Heart right ventricle (tissue), 16 donors: ENCODE data around the gene AQP11. TPM values are rescaled to one million over a fixed set of nuclear protein-coding genes. Genes with fewer than 3 reads are reported as not detected.
"Not testable (repeated sequence)": the region's sequence is repeated elsewhere in the genome, so short reads cannot be mapped to it uniquely, and the experiment has no call there.

Experiments
- ATAC-seq, 8 donors: fragments of 200-7000 bp; cut with Tn5 transposase; one replicate each; pipeline ENCODE4 v1.9.1; 2020; ENCODE audit warnings: mild to moderate bottlenecking in 8 of 8, moderate library complexity in 8 of 8, moderate number of reproducible peaks in 1 of 8
- DNase-seq, 2 donors: peaks; one replicate each; pipeline ENCODE4 v3.0.0-alpha.2; 2020
- H3K27ac ChIP-seq, 10 donors: fragments of 200-600 bp; sonication (generic) in 2 of 10; one replicate each; pipeline versions ENCODE4 v1.5.0 to v1.8.0; 2020 to 2022; ENCODE audit warnings: mild to moderate bottlenecking in 3 of 10
- H3K27me3 ChIP-seq, 7 donors: fragments of 200-600 bp; one replicate each; pipeline ENCODE4 v1.8.0; 2021 to 2022; ENCODE audit warnings: mild to moderate bottlenecking in 2 of 7
- H3K36me3 ChIP-seq, 9 donors: fragments of 200-600 bp; sonication (generic) in 1 of 9; one replicate each; pipeline versions ENCODE4 v1.5.0 to v1.8.0; 2020 to 2022; ENCODE audit warnings: mild to moderate bottlenecking in 2 of 9
- H3K4me1 ChIP-seq, 9 donors: fragments of 200-600 bp; sonication (generic) in 1 of 9; one replicate each; pipeline versions ENCODE4 v1.5.0 to v1.8.0; 2020 to 2022; ENCODE audit warnings: mild to moderate bottlenecking in 4 of 9
- H3K4me3 ChIP-seq, 10 donors: fragments of 200-600 bp; sonication (generic) in 2 of 10; one replicate each; pipeline versions ENCODE4 v1.5.0 to v1.8.0; 2020 to 2022; ENCODE audit warnings: mild to moderate bottlenecking in 7 of 10, moderate library complexity in 2 of 10
- H3K9me3 ChIP-seq, 11 donors: fragments of 200-600 bp in 10 of 11; sonication (generic) in 2 of 11; one replicate each; pipeline versions ENCODE4 v1.5.0 to v1.8.0; 2013 to 2022; ENCODE audit warnings: mild to moderate bottlenecking in 2 of 11, control low read depth in 1 of 11, moderate library complexity in 1 of 11
- WGBS, 2 donors: extraction: QIAGEN DNeasy Blood & Tissue Kit; methylation state at CpG; one replicate each; pipeline ENCODE4 v1.1.7; 2013; ENCODE audit warnings: inconsistent platforms in 1 of 2; 5-methylcytosine and 5-hydroxymethylcytosine counted together
- intact Hi-C, 10 donors: fragments of 100-400 bp; cut with DNase I; formaldehyde crosslinking; loops; one replicate each; pipeline versions ENCODE4 v1.11.1 to v1.14.2; 2022
- polyA plus RNA-seq, 2 donors: library from polyadenylated mRNA; stranded (reverse); fragments of 200-250 nt; gene quantifications; one replicate each; pipeline ENCODE4 v1.2.3, GENCODE V29; 2013
- total RNA-seq, 10 donors: library from RNA; stranded (reverse); fragmentation: NEBNext Ultra II Directional in 3 of 10; extraction: Animal tissue kit (Norgen Biotek cat#: 25700) in 3 of 10; gene quantifications; one replicate each; pipeline versions ENCODE4 v1.2.1 to v1.2.4, GENCODE V29; 2021 to 2023
- TF ChIP-seq, protein P1 (sequence below), 9 donors: fragments of 200-600 bp; sonication (generic) in 2 of 9; IDR thresholded peaks; one replicate each; pipeline versions ENCODE4 v1.5.0 to v1.8.0; 2021 to 2022; ENCODE audit warnings: antibody characterized with exemption in 9 of 9, mild to moderate bottlenecking in 5 of 9, moderate library complexity in 1 of 9
- donor health status: Arrhythmogenic right ventricular cardiomyopathy.
- donor health status: ischemic (EF 13 %, LVEDD 7.1; RV severe dilation, severe dysfunction).
- donor health status: healthy with polysubstance abuse.
- donor health status: DM: no; HTN: yes; CAD: no.
- donor health status: DM: no; HTN: no; CAD: no.
- donor health status: ischemic (EF 25% LVEDD 6.9; RV normal size, moderate dysfunction).
- donor health status: ischemic (EF 25% LVEDD 5.7; RV mildly dilated, moderate dysfunction).
- donor health status: healthy.
- donor health status: DM: yes; HTN: yes; CAD: no.
- donor health status: Ischemic cardiomyopathy.
- donor health status: ischemic (EF 35%, LVEDD 5.7; RV mildly dilated, moderate dysfunction).
- donor health status: nonischemic (EF 11% LVEDD 7.7; RV severe dilation, severe dysfunction).
- donor health status: DM: yes; HTN: yes; CAD: no.
- donor health status: PGD.
- donor health status: ischemic (EF 29% LVEDD 5.4; RV normal size, mild dysfunction).
- donor health status: nonischemic (EF 23%, LVEDD 6.1; RV moderate dilation, normal function).

The AQP11 gene
- total and polyA plus RNA-seq, 12 donors: 0.22 to 2.1 (median 0.82) TPM

DNA sequence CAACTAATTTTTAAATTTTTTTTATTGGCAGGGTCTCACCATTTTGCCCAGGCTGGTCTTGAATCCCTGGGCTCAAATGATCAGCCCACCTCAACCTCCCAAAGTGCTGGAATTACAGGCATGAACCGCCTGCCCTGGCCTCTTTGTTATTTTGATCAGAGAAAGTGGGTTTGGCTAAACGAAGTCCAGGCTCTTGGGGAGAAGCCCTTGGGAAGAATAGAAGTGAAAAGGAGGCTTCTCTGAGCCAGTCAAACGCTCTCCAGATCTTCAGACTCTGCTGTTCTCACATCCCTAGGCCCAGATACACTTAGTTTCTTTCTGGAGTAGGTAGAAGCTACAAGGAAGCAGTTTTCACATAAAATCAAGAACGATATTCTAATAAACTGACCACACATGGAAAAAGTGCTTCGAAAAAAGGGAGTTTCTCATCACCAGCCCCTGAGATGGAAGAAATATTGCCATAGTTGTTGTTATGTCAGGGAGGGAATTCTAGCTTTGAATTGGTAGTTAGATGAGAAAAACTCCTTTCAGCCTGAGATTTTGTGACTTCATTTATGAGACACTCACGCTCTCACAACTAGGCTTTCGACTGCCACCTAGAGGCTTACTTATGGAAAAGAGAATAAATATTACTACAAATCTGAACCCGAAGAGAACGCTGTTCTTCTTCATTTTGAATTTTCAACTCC lies 41.7 kb upstream of the AQP11 start:
- 20 to 26% methylated on average over 9 of the region's 9 CpGs for WGBS, 2 donors
- Histone ChIP-seq H3K36me3 (no peaks in the 10 kb centered on the region), H3K27ac (no peak overlapping the region), H3K4me3 (no peak overlapping the region), H3K4me1 (peaks cover 0 to 8% (median 0%) of the 10 kb centered on the region in 9 donors), H3K27me3 (no peaks in the 10 kb centered on the region), H3K9me3 (no peaks in the 10 kb centered on the region)
- DNase-seq (peak in 1 of 2 donors; percentile 41), ATAC-seq (peak in 2 of 8 donors; percentile 35 to 42)
- intact Hi-C loops: loop anchor here (1.0 to 10.0 kb wide), 8 partner anchors 143 to 503 kb away; partner anchors contain the start of gene MYO7A (in 7 of the 10)
- TF ChIP-seq, protein P1, sequence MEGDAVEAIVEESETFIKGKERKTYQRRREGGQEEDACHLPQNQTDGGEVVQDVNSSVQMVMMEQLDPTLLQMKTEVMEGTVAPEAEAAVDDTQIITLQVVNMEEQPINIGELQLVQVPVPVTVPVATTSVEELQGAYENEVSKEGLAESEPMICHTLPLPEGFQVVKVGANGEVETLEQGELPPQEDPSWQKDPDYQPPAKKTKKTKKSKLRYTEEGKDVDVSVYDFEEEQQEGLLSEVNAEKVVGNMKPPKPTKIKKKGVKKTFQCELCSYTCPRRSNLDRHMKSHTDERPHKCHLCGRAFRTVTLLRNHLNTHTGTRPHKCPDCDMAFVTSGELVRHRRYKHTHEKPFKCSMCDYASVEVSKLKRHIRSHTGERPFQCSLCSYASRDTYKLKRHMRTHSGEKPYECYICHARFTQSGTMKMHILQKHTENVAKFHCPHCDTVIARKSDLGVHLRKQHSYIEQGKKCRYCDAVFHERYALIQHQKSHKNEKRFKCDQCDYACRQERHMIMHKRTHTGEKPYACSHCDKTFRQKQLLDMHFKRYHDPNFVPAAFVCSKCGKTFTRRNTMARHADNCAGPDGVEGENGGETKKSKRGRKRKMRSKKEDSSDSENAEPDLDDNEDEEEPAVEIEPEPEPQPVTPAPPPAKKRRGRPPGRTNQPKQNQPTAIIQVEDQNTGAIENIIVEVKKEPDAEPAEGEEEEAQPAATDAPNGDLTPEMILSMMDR (IDR thresholded peaks at IDR 0.05): peak; percentile 21 to 74 (median 63)

DNA sequence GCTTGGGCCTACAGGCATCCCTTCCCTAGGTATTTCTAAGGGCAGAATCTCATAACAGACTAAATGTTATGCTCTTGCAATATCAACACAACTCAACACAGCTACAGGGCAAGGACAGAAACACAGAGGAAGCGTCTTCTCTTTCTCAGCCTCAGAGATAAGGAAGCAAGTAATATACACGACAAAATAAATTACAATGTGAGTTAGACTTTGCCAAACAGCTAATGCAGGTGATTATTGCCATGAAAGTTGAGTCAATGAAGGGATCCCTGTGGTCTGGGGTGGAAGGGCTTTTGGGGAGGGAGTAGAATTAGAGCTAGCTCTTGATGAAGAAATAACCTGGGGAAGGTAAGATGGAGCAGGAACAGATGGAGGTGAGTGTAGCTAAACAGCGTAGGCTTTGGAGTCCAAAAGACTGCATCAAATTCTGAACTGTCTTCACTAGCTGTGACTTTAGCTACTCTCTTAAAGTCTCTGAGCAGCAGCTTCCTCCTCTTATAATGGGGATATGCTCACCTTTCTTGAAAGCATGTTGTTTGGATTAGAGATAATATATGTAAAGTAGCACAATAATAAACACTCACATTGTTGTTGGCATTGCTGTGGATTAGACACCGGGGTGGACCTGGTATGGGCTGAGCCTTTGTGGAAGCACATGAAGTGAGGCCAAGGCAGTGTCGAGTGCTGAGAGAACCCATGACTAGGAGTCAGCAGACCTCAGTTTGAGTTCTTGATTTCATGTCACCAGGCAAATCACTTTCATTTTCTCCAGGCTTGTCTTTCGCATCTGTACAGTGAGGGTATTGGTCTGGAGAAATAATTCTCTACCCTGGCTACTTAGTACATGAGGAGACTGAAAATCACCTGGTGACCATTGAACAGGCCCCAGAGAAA lies 41.0 kb upstream of the AQP11 start:
- H3K4me3 ChIP-seq: no peak overlapping the region
- no peaks in the 10 kb centered on the region for H3K36me3 ChIP-seq
- no peaks in the 10 kb centered on the region for H3K27me3 ChIP-seq
- peaks cover 0 to 8% (median 0%) of the 10 kb centered on the region in 9 donors for H3K4me1 ChIP-seq
- no peak overlapping the region for H3K27ac ChIP-seq
- WGBS, 2 donors: 70 to 72% methylated on average over 6 of the region's 6 CpGs
- TF ChIP-seq, protein P1 (IDR thresholded peaks at IDR 0.05): peak in 1 of 9 donors; percentile 3
- no peak for ATAC-seq
- no peak for DNase-seq
- no peaks in the 10 kb centered on the region for H3K9me3 ChIP-seq
- intact Hi-C loops: loop anchor here (1.0 to 10.0 kb wide), 8 partner anchors 144 to 504 kb away; partner anchors contain the start of gene MYO7A (in 7 of the 10)

DNA sequence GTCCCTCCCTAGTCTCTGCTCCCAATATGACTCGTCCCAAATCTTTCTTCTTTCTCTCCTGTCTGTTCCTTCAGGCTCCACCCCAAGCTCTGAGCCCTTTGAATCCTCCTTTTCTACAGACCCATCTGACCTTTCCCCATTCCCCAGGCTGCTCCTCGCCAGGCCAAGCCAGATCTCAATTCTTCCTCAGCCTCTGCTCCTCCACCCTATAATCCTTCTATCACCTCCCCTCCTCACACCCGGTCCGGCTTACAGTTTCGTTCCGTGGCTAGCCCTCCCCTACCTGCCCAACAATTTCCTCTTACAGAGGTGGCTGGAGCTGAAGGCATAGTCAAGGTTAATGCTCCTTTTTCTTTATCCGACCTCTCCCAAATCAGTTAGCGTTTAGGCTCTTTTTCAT lies 38.3 kb upstream of the AQP11 start:
- H3K27me3 ChIP-seq, ATAC-seq, H3K27ac ChIP-seq, H3K9me3 ChIP-seq, H3K4me3 ChIP-seq, H3K4me1 ChIP-seq, H3K36me3 ChIP-seq, DNase-seq: not testable (repeated sequence)
- intact Hi-C loops: loop anchor here in 2 of 10 donors (5.0 to 10.0 kb wide), 2 partner anchors 424 to 427 kb away; partner anchors contain the start of gene MYO7A (in 2 of the 2)
- WGBS, 2 donors: 87 to 90% methylated on average over 8 of the region's 8 CpGs

DNA sequence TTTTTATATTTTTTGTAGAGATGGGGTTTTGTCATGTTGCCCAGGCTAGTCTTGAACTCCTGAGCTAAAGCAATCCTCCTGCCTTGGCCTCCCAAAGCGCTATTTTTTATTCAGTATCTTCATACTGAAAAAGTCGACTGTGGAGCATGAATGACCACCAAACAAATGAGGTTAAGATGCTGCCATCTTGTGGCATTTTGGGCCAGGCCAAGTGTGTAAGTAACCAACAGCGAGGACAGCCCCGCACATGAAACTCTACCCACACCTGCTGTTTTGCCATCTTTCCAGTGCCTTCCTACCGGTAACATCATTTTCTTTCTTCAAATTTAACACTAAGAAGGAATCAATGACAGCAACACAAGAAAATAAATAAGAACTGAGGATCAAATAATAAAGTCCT lies 32.2 kb upstream of the AQP11 start:
- 65 to 69% methylated on average over 5 of the region's 5 CpGs for WGBS, 2 donors

More for the DNA sequence above, 32.2 kb upstream of the AQP11 start:
- no peak for DNase-seq
- Histone ChIP-seq H3K4me3 (no peak overlapping the region), H3K27ac (no peak overlapping the region), H3K27me3 (no peaks in the 10 kb centered on the region), H3K36me3 (no peaks in the 10 kb centered on the region), H3K4me1 (no peaks in the 10 kb centered on the region), H3K9me3 (peaks cover 0 to 7% (median 0%) of the 10 kb centered on the region in 11 donors)
- ATAC-seq: no peak
- intact Hi-C loops: loop anchor here in 1 of 10 donors (10.0 kb wide), 1 partner anchor 433 kb away; the partner anchor contains the start of gene MYO7A
- TF ChIP-seq, protein P1 (IDR thresholded peaks at IDR 0.05): peak in 4 of 9 donors; percentile 16 to 26 (median 18)
